ENCODE measurements around the gene MACROD1.
"Not testable (repeated sequence)": the region's sequence is repeated elsewhere in the genome, so short reads cannot be mapped to it uniquely, and the experiment has no call there.

Gene MACROD1

DNA sequence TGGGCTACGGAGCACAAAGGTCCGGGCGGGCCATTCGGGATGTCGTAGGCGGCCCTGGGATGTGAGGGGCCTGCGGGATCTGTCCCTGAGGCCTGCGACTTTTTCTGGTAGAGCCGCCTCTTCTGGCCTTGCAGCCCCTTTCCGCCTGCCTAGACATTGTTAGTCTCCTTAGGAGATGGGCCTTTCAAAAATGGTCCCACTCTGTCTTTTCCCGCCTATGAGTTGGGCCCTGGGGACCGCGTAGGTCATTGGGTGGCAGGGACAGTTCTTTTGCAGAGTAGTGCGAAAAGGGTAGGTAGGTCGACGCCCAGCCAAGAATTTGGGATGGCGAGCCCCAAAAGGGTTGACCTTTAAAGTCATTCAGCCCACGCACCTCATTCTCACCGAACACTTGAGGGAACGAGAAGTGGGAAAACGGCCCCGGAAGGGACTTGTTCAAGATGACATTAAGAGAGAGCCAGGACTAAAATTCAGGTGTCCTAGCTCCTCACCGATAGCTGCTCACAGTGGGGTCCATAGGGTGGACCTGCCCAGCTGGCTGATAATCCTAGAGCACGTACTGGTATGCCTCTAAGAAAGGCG is 178.9 kb downstream of the MACROD1 start:
- DNase-seq (ENCODE audit: low read depth, low spot score) = no peak
- H3K9ac ChIP-seq (ENCODE audit: insufficient read length) = peak overlapping the region; percentile 86
- no peaks in the 10 kb centered on the region for H3K9me3 ChIP-seq (ENCODE audit: low read depth, low read length)
- no peak overlapping the region; the same call in 1 of the 2 replicates for H3K27ac ChIP-seq
- peaks cover 34% of the 10 kb centered on the region for H3K36me3 ChIP-seq (ENCODE audit: insufficient read depth, low read length)
- no peak for TF ChIP-seq POLR2AphosphoS5 (IDR thresholded peaks at IDR 0.05; ENCODE audit: borderline replicate concordance, low read depth, low read length)
- TF ChIP-seq EZH2 (IDR thresholded peaks at IDR 0.05) = no peak
- no peak for TF ChIP-seq FOXP2 (optimal IDR thresholded peaks at IDR 0.05; ENCODE audit: control extremely low read depth, extremely low read length, insufficient read depth)
- peak overlapping the region; percentile 89 for H3K4me3 ChIP-seq

DNA sequence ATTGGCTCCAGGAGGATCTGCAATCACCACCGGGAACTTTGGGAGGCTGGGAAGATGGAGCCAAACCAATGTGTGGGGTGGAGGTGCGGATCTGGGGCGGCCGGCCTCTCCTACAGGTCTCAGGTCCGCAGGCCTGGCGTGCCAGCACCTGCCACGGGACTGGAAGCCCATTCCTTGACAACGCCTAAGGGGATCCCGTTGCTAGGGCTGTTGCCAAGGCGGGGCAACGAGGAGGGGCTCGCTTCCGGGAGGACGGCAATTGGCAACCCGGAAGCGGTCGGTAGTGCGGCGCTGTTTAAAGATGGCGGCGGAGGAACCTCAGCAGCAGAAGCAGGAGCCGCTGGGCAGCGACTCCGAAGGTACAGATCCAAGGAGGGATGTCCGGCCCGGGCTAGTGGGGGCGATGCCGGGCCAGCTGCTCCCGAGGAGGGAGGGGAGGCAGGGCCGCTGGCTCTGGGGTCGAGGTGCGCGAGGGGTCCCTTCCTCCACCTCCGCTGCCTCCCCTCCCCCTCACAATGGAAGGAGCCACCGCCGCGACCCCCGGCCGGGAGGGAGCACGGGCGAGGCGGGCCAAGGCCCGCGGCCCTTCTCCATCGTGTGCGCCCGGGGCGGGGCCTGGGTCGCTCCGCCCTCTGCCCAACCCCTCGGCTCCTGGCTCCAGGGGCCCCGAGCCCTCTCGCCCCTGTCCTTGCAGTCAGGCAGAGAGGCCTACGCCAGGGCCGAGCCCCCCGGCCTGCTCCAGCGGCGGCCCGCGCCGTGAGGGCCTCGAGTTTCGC is 179.6 kb downstream of the MACROD1 start, which contains the start of gene OTUB1:
Gene OTUB1, plus strand, starts transcription at position 283 of the 776 bp plus-strand sequence. Its CDS starts 19 bp downstream, at position 302.
- peak within 1 kb of the TSS; percentile 89 for H3K4me3 ChIP-seq
- peaks cover 31% of the 10 kb centered on the region for H3K36me3 ChIP-seq (ENCODE audit: insufficient read depth, low read length)
- peak within 1 kb of the TSS; percentile 80 for H3K27ac ChIP-seq

DNA sequence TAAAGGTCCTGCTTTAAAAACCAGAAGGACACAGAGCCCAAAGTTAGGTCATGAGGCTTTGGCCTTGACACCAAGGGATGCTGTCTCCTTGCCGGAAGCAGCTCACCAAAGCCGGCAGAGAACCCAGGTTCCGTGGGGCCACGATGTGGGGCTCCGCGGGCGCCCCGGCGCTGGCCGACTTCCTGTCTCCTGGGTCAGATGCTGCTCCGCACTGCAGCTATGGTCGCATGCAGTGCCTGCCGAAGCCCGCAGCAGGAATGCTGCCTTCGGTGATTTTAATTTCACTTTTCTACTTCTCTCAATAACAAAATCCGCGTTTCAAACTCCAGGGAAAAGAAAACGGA is 180.1 kb downstream of the MACROD1 start:
- TF ChIP-seq FOXP2 (optimal IDR thresholded peaks at IDR 0.05; ENCODE audit: control extremely low read depth, extremely low read length, insufficient read depth) (no peak), POLR2AphosphoS5 (IDR thresholded peaks at IDR 0.05; ENCODE audit: borderline replicate concordance, low read depth, low read length) (no peak), EZH2 (IDR thresholded peaks at IDR 0.05) (no peak)
- DNase-seq (ENCODE audit: low read depth, low spot score) = no peak
- peak overlapping the region; percentile 80 for H3K27ac ChIP-seq
- no peaks in the 10 kb centered on the region for H3K9me3 ChIP-seq (ENCODE audit: low read depth, low read length)
- H3K9ac ChIP-seq (ENCODE audit: insufficient read length) = peak overlapping the region; percentile 44
- H3K36me3 ChIP-seq (ENCODE audit: insufficient read depth, low read length) = peaks cover 25% of the 10 kb centered on the region
- H3K4me3 ChIP-seq = peak overlapping the region; percentile 89

More for the DNA sequence above, 179.6 kb downstream of the MACROD1 start, which contains the start of gene OTUB1:
- DNase-seq (ENCODE audit: low read depth, low spot score) = peak; percentile 44
- Histone ChIP-seq H3K9me3 (ENCODE audit: low read depth, low read length) (no peaks in the 10 kb centered on the region), H3K9ac (ENCODE audit: insufficient read length) (peak within 1 kb of the TSS; percentile 86)
- no peak for TF ChIP-seq FOXP2 (optimal IDR thresholded peaks at IDR 0.05; ENCODE audit: control extremely low read depth, extremely low read length, insufficient read depth)
- peak; percentile 92 for TF ChIP-seq POLR2AphosphoS5 (IDR thresholded peaks at IDR 0.05; ENCODE audit: borderline replicate concordance, low read depth, low read length)

DNA sequence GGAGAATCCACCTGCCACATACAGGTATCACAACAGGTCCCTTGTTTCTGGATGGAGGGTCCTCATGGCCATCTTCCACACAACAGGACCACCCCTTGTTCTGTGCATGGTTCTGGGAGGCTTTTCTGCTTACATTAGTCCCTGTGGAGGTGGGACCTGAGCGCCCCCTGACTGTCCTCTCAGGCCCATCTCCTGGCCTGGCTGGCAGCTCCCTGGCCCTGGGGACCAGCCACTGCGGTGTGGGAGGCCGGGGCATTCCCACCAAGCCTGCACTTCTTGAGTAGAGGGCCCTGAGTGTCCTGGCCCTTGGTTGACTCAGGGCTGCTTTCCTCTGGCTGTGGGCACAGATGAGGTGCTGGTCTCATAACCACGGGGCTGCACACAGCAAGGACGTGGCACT is 186.5 kb downstream of the MACROD1 start:
- no peaks in the 10 kb centered on the region for H3K9me3 ChIP-seq (ENCODE audit: low read depth, low read length)
- DNase-seq (ENCODE audit: low read depth, low spot score) = no peak
- H3K27ac ChIP-seq = peak overlapping the region; percentile 78; the same call in 1 of the 2 replicates
- H3K36me3 ChIP-seq (ENCODE audit: insufficient read depth, low read length) = peaks cover 8% of the 10 kb centered on the region
- H3K9ac ChIP-seq (ENCODE audit: insufficient read length) = no peak overlapping the region
- no peak overlapping the region for H3K4me3 ChIP-seq
- no peak for TF ChIP-seq EZH2 (IDR thresholded peaks at IDR 0.05)
- no peak for TF ChIP-seq FOXP2 (optimal IDR thresholded peaks at IDR 0.05; ENCODE audit: control extremely low read depth, extremely low read length, insufficient read depth)
- TF ChIP-seq POLR2AphosphoS5 (IDR thresholded peaks at IDR 0.05; ENCODE audit: borderline replicate concordance, low read depth, low read length) = no peak

DNA sequence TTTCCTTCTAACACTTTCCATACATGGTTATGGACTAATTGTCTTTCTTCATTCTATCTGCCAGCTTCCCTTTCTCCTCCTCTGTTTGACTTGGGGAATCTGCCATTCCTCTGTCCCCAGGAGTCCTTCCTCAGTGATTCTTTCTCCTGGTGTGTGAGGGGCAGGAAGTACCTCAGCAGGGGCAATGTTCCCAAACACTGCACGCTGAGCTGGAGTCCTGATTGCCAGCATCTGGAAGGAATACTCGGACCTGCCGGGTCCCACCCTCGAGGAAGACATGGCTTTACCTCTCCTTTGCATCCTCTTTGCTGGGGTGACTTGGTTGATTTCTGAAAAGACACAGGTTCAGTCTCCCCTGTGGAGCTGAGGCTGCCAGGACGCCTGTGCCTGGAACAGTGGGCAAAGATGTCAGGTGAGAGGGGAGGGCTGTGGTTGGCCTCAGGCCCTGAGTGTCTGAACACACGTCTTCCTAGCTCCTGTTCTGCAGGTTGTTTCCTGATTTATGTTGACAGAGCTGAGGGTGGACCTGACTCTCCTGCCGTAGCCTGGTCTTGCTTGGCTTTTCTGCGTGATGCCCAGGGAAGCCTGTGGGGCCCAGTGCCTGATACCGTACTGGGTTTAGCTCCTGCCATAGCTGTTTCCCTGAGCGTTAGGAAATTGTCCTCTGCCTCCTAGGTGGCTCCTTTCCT is 187.2 kb downstream of the MACROD1 start:
- TF ChIP-seq POLR2AphosphoS5 (IDR thresholded peaks at IDR 0.05; ENCODE audit: borderline replicate concordance, low read depth, low read length) (no peak), EZH2 (IDR thresholded peaks at IDR 0.05) (no peak), FOXP2 (optimal IDR thresholded peaks at IDR 0.05; ENCODE audit: control extremely low read depth, extremely low read length, insufficient read depth) (no peak)
- Histone ChIP-seq H3K36me3 (ENCODE audit: insufficient read depth, low read length) (peaks cover 8% of the 10 kb centered on the region), H3K4me3 (no peak overlapping the region; the same call in 1 of the 2 replicates), H3K27ac (peak overlapping the region; percentile 78), H3K9me3 (ENCODE audit: low read depth, low read length) (no peaks in the 10 kb centered on the region), H3K9ac (ENCODE audit: insufficient read length) (peak overlapping the region; percentile 11)
- DNase-seq (ENCODE audit: low read depth, low spot score) = no peak

DNA sequence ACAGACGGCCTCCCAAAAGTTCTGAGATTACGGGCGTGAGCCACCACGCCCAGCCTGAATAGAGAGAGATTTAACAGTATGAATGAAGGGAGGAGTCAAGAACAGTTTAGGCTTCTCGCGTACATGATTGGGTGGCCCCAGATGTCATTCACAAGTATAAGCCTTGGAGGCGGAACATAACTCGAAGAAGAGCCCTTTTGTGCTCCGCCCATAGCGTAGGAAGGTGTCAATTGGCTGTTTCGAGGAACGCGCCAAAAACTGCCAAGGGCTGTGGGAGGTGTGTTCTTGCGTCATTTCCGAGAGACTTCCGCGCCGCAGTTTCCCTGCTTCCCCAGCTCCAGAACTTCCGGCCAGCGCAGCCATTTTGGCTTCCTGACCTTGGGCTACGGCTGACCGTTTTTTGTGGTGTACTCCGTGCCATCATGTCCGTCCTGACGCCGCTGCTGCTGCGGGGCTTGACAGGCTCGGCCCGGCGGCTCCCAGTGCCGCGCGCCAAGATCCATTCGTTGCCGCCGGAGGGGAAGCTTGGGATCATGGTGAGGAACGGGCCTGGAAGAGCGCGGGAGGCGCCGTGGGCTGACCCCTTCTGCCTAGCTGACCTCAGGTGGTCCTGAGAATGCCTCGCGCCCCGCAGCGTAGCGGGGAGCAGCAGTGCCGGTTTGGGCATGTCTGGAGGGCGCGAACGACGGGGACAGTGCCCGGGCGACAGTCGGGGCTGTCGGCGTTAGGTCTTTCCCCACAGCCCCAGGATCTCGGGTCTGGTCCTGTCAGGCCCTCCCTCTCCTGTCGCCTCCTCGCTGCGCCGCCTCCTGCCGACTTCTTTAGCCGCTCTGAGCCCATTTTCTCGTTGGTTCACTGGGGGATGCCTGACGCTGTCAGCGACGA is 191.4 kb downstream of the MACROD1 start, which contains the start of gene COX8A:
Gene COX8A, plus strand, starts transcription at position 362 of the 885 bp plus-strand sequence. Its CDS starts 61 bp downstream, at position 423.
- TF ChIP-seq POLR2AphosphoS5 (IDR thresholded peaks at IDR 0.05; ENCODE audit: borderline replicate concordance, low read depth, low read length) = peak; percentile 90
- TF ChIP-seq EZH2 (IDR thresholded peaks at IDR 0.05) = no peak
- DNase-seq (ENCODE audit: low read depth, low spot score) = peak; percentile 99
- Histone ChIP-seq H3K36me3 (ENCODE audit: insufficient read depth, low read length) (peaks cover 8% of the 10 kb centered on the region), H3K9me3 (ENCODE audit: low read depth, low read length) (no peaks in the 10 kb centered on the region), H3K27ac (peak within 1 kb of the TSS; percentile 96), H3K9ac (ENCODE audit: insufficient read length) (peak within 1 kb of the TSS; percentile 100), H3K4me3 (peak within 1 kb of the TSS; percentile 98)

DNA sequence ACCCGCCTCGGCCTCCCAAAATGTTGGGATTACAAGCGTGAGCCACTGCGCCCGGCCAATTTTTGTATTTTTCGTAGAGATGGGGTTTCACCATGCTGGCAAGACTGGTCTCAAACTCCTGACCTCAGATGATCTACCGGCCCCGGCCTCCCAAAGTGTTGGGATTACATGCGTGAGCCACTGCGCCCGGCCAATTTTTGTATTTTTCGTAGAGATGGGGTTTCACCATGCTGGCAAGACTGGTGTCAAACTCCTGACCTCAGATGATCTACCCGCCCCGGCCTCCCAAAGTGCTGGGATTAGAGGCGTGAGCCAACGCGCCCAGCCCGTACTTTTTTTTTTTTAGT is 192.0 kb downstream of the MACROD1 start:
- not testable (repeated sequence) for H3K9ac ChIP-seq (ENCODE audit: insufficient read length); DNase-seq (ENCODE audit: low read depth, low spot score); H3K36me3 ChIP-seq (ENCODE audit: insufficient read depth, low read length); H3K9me3 ChIP-seq (ENCODE audit: low read depth, low read length); H3K4me3 ChIP-seq
- H3K27ac ChIP-seq = peak overlapping the region; percentile 55; the same call in 1 of the 2 replicates

Data from SK-N-MC (cell line).